HG03457 (cell line): ENCODE results near the gene CCSER1.

Experiments
- ATAC-seq: cut with Tn5 transposase; IDR thresholded peaks from one replicate; pipeline ENCODE4 v1.9.1; 2021; ENCODE audit warnings: moderate number of reproducible peaks; ENCODE audit not compliant: unreplicated experiment

CCSER1 gene

GRCh38 chr4:90127223-90127705 lies at the start of gene CCSER1:
TSS of gene CCSER1 (plus strand) at chr4:90127394.
- ATAC-seq: peak; percentile 85

- ATAC-seq: peak; percentile 78
Measured at GRCh38 chr4:90078440-90078839, 48.8 kb upstream of the CCSER1 start.

DNA sequence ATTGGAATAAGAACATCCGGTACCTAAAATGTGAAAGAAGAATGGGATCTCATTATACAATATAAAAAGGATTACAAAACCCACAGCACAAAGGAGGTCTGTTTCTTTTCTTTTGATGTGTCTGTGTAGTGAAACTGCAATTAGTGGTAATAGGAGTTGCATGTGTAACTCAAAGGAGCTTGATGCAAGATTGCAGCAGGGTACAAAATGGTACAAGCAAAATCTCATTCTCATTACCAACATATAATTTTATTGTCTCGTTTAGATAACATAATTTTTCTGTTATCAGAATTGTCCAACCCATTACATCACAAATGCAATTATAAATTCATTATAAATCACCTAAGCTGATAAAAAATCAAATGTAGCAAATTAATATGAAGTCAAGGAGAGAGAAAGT lies 47.1 kb upstream of the CCSER1 start:
- ATAC-seq: no peak

DNA sequence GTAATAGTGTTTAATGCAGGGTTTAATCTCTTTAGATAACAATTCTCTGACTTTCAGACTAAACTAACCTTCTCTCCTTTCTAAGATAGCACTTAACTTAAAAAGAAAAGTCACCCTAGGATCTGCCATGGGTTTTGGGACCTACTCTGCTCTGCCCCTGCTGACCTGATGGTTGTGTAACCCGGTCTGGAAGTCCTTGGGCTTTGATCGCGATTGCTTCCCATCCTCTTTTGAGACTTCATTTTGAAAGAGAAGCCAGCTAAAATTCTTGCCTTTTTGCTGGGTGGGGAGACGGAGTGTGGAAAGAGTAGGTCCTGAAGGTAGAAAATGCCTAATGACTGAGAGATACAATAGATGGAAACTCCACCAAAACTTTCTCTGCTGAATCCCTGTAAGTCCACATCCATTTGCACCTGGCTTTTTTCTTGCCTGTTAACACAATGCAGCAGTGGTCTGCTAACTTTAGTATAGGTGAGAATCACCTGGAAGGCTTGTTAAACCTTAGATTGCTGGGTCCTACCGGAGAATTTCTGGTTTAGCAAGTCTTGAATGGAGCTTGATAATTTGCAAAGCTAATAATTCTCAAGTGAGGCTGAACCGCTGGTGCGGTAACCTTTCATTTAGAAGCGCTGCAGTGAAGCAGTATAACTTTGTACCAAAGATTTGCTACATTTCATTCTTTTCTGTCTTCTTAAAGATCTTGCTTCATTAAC lies 45.6 kb upstream of the CCSER1 start:
- no peak for ATAC-seq

DNA sequence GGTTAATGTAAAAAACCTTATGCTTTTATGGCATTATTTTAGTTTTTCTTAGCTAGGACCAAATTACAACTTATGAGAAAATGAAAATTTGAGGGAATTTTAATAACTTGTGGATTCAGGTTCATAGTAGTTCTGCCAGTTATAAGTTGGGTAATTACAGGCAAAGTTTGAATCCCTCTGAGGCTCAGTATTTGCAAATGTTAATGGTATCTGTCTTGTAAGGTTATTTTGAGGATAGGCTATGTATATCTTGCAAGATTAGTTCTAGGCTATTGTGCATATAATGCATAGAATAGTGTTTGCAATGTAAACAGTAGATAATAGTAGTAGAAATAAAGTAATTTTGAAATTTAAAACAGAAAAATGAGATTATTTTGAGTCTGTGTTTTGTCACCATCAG lies 44.7 kb upstream of the CCSER1 start:
- no peak for ATAC-seq

- no peak for ATAC-seq
Measured at GRCh38 chr4:90084277-90084966, 42.8 kb upstream of the CCSER1 start.

DNA sequence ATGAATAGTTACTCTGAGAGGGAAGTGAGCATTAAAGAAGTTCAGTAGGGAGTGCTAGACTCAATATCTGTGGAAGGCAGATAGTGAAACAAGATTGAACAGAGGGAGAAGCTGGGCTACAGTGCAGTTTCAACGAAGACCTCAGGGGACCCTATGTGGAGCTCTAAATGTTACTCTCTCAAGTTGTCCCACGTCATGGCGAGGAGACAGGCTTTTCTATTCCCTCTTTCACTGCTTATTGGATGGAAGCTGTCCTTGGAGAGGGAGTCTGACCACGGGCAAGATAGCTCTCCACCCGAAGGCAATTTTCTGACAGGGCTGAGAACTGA lies 42.3 kb upstream of the CCSER1 start:
- no peak for ATAC-seq

DNA sequence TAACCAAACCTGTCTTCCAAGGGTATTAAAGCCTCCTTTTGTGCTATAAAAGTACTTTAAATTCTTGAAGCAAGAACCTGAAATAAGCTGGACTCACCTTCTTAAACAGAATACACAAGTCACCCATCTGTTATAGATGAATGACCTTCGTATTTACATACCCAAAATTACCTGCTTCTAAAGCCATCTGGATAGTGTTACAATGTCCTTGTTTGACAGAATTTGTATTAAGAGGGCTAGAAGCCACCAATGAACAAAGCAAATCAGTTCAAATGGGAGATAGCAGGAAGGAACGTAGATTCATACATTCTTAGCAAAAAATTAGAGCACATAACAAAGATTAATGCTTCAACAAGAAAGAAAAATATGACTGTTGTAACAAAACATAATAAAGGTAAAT lies 33.7 kb upstream of the CCSER1 start:
- no peak for ATAC-seq

- no peak for ATAC-seq
Measured at GRCh38 chr4:90095000-90095399, 32.2 kb upstream of the CCSER1 start.

DNA sequence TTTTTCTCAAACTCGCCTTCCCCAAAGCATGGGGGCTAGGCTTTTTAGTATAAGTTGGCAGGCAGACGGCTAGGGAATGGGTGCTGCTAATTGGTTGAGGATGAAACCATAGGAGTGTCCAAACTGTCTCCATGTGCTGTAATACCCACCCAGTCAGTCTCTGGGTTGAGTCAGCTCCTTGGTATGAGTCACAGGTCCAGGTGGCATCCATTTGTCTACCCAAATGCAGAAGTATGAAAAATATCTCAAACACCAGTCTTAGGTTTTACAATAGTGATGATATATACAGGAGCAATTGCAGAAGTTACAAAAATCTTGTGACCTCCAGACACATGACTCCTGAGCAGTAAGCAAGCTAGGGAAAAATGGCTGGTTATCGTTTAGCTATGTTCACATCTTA lies 27.4 kb upstream of the CCSER1 start:
- ATAC-seq: no peak

DNA sequence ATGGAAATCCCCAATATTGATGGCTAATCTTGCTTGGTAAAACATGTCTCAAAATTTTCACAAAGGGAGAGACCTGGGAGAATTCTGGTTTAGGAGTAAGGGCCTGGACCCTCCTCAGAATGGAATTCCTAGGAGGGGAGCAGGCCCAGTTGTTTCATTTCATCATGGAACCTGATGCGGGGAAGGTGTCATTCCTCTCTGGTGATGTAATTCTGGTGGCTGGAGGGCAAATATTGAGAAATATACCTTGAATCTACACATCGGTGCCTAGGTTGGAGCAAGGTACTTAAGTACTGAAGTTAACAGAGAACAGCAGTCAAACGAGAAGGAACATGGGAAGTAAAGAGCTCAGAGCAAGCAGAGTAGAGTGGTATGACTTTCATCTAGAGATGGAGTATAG lies 23.2 kb upstream of the CCSER1 start:
- no peak for ATAC-seq

DNA sequence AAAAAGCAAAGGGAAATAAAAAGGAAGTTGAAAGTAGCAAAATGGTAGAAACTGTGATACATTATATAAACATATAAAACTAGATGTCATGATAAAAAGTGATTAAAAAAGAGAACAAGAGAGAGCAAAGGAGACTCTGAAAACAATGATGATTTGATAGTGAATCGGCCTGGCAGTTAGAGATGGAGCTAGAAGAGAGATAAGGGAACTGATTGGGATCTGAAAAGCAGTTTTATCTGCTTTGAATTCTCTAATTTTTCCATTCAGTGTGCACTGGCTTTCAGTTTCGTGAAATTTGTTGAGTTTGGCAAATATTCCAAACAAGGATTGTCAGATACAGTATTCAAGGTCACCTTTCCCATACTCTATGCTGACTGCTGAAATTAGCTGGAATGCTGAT lies 21.9 kb upstream of the CCSER1 start:
- ATAC-seq: no peak

DNA sequence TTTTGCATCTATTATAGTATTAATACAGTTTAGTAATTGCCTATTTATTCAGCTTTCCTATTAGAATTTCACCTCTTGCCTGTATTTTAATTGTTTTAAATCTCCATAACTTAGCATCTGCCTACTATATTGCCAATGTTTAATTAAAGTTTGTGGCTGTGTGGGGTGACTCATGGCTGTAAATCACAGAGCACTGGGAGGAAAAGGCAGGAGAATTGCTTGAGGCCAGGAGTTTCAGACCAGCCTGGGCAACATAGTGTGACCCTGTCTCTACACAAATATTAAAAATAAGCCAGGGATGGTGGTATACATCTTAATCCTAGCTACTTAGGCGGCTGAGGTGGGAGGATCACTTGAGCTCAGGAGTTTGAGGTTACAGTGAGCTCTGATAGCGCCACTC lies 14.5 kb upstream of the CCSER1 start:
- no peak for ATAC-seq

- no peak for ATAC-seq
Measured at GRCh38 chr4:90113881-90114457, 13.2 kb upstream of the CCSER1 start.

- ATAC-seq: peak; percentile 78
Measured at GRCh38 chr4:90118527-90119195, 8.5 kb upstream of the CCSER1 start.

GRCh38 chr4:90120037-90120436 lies 7.2 kb upstream of the CCSER1 start:
- ATAC-seq: no peak

- ATAC-seq: no peak
Measured at GRCh38 chr4:90120815-90121214, 6.4 kb upstream of the CCSER1 start.

DNA sequence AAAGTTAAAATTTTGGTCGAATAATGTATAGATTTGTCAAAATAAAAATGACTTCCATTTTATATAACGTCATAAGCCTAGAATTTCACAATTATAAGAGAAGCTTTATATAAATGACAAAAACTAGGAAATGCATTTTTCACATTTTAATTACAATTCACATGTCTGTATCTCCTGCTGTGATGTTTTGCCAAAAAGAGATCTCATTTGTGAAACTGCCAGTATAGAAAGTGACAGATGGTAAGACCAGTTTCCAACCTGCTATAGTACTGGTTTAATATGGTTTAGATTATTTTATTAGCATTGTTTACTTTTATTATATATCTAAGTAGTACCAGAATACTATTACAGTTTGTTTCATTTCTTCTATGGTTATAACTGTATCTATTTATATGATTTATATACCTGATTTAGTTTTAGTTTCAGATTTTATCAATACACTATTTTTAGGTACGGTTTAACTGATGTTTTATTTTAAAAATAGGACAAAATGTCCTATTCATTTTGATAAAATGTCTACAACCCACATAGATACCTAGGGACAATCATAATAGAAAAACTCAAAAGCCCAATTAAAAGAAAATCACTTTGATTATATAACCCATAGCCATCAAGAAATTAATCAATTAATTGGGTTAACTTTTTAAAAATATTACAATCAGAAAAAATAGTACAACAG lies 5.4 kb upstream of the CCSER1 start:
- no peak for ATAC-seq

- ATAC-seq: no peak
Measured at GRCh38 chr4:90122355-90122748, 4.8 kb upstream of the CCSER1 start.

DNA sequence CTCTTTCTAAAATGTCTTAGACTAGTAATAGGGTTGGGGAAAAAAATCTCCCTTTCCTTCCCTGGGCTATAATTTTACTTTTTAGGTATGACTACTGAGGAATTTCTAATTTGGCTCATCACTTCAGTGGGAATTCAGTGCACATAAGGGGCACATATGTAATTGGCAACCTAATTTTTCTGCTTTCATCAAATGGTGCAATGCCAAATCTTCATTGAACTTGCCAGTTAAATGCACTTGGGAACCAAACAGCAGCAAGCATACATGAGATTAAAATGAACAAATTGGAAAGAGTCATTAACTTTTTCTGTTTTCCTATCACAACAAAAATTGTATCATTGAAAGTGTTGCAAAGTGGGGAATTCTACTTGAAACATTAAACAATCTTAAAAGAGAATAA lies 2.9 kb upstream of the CCSER1 start:
- no peak for ATAC-seq

DNA sequence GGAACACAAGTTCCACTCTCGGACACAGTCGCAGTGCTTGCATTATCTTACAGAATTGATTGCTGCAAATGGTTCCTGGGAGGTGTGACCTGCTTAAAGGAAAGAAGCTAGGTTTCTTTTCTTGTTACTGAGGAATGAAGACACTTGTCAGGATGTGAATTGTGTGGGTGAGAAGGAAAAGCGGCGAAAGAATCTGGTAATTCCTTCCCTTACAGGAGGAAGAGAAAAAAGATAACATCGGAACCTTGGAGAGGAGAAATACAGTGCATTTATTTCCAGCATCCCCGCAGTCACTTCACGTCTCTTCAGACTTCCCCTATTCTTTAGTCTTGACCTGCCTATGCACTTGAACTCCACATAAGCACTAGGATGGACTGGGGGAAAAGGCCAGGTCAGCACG lies 389 bp upstream of the CCSER1 start:
- ATAC-seq: no peak
